DMS53 (cell line): ENCODE measurements around the gene EXOSC6.
"Not testable (repeated sequence)": the region's sequence is repeated elsewhere in the genome, so short reads cannot be mapped to it uniquely, and the experiment has no call there.

Source experiments
- DNase-seq: peaks from one replicate; lab custom pipeline; 2025; lab: John Stamatoyannopoulos, UW

EXOSC6 gene

DNA sequence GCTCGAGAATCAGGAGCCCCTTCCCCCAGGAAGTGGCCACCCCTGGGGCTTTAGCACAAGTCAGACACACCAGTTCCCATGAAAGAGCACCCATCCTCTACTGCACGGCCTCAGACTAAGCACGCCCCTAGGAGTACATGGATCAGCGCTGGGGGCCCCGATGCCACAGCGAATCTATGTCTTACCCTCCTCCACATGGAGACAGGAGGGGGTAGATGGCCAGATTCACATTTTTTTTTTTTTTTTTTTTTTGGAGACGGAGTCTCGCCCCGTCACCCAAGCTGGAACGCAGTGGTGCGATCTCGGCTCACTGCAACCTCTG, 3.2 kb upstream of the EXOSC6 start:
- DNase-seq: no peak

DNA sequence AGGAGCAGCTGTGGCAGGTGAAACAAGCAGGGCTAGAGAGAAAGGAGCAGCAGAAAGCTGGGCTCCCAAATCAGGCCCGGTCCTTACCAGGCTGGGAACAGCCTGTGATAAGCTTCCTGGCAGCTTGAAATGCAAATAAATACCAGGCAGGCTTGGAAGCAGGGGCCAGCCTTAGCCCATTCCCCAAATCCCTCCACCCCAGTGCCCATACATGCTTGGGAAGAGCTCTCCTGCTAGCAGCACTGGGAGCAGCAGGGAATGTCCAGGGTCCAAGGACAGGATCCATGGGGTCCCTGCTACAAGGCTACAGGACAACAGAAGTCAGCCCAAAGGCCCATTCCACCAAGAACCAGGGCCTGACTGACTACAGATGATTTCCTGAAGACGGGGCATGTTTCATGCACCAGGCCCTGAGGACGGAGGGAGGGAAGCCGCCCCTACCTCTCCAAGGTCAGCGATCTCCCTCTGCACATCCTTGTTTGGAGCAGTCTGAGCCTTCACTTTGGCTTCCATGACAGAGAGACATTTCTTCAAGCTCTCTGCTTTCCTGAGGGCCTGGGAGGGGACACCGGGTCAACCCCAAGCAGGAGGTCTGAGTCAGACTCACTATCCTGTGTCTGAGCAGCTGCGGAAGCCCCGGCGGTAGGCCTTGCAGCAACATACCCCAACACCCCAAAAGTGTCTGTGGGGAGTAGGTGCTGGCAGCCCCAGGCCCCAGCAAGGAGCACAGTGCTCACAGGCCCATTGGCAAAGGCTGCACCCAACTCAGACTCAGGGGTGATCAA, 2.6 kb upstream of the EXOSC6 start:
- DNase-seq: no peak

DNA sequence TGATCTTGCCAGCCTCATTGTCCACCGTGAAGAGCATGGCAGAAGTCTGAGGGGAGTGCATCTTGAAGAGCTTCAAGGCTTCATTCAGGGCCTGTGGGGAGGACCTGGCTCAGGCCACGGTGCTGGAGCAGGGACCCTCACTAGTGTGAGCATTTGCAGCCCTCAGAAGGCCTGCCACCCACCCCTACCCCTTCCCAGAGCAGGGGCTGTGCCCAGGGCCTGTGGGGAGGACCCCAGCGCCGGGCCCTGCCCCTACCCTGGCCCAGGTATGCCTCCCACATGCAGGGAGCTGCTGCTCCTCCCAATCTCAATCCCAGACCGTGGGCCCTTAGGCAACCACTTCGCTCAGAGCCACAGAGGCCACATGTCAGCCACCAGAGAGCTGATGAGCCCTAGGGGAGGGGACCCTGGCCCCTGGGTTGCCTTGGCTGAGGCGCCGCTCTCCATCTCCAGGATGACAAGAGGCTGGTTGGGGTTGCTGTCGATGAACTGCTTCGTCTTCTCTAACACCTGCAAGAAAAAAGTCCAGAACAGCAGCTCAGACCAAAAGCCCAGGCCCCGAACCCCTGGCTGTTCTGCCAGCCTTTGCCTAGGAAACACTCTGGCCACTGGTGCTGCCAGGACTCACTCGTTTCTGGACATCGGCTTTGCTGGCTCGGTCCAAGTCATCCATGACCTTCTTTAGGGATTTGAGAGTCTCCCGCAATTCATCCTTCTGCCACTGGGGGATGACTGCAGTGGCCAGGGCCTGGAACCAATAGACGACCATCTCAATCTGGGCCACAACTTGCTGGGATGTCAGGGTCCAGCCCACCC, 1.8 kb upstream of the EXOSC6 start:
- DNase-seq: peak; percentile 56

DNA sequence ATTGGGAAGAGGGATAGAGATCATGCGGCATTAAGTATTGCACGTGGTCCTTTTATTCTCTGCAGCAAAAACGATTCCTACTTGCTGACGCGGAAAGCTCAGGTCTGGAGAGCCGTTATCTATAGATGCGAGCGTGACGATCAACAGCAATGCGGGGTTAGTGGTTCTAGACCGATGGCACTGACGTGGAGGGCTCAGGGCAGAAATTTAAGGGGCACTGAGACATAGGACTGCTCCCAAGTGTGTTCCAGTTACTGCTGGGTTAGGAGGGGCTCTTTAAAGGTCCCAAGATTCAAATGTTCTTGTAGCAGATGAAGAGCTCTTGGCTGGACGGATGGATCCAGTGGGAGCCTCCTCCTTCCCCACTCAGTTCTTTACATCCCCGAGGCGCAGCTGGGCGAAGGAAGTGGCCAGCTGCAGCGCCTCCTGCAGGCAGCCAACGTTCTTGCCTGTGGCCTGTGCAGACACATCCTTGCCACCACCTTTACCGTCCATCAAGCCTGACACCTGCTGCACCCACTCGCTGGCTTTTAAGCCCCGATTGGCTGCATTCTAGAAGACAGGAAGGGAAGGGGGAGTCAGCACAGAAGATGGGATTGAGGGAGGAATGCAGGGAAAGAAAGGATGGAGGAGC, 732 bp upstream of the EXOSC6 start:
- DNase-seq: peak; percentile 67

DNA sequence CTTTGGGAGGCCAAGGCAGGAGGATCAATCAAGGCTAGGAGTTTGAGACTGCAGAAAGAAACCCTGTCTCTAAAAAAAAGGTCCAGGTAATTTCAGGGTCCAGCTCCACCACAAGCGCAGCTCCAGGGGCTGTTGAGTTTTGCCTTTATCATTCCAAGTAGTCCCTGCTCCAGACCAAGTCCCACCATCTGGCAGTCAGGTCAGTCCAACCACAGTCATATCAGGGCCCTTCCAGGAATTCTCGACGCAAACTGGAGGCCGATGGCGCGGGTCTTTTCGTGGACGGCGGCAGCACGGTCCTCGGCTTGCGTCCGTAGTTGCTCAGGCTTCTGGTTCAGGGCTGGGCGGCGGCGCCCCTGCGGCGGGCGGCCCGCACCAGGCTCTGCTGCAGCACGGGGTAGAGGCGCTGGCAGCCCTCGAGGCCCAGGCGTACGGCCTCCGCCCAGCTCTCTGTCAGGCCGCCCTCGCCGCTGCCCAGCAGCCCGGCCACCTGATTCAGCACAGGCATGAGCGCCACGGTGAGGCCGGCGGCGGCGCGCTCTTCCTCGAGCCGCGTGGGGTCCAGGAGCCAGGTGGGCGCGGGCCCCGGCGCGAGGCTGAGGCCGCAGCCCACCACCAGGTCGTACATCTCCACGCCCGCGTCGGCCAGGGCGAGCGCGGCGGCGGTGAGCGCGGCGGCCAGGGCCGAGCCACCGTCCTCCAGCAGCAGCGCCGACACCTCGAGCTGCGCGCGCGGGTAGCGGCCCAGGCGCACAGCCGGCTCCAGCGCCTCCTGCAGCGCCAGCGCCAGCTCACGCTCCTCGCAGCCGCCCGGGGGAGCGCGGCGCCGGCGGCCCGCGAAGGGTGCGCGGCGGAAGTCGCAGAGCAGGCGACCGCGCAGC, 752 bp downstream of the EXOSC6 start:
- peak; percentile 81 for DNase-seq

DNA sequence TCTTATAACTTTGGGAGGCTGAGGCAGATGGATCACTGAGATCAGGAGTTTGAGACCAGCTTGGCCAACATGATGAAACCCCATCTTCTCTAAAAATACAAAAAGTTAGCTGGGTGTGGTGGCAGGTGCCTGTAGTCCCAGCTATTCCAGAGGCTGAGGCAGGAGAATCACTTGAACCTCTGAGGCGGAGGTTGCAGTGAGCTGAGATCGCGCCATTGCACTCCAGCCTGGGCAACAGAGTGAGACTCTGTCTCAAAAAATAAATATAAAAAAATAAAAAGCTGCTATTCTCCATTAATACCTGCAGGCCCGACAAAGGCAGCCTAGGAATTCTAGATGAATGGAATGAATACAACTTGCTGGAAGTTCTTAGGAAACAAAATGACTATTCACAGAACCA, 2.0 kb downstream of the EXOSC6 start:
- DNase-seq: not testable (repeated sequence)

DNA sequence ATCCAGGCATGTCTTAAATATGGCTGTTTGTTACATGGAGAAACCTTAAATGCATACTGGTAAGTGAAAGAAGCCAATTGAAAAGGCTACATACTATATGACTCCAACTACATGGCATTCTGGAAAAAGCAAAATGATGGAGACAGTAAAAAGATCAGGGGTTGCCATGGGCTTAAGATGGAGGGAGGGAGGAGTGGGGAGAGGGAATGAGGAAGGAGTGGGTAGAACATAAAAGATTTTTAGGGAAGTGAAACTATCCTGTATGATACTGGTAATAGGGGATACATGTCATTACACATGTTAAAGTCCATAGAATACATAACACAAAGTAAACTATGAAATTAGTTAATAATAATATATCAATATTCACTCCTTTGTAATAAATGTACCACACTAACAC, 13.0 kb downstream of the EXOSC6 start:
- DNase-seq: not testable (repeated sequence)

DNA sequence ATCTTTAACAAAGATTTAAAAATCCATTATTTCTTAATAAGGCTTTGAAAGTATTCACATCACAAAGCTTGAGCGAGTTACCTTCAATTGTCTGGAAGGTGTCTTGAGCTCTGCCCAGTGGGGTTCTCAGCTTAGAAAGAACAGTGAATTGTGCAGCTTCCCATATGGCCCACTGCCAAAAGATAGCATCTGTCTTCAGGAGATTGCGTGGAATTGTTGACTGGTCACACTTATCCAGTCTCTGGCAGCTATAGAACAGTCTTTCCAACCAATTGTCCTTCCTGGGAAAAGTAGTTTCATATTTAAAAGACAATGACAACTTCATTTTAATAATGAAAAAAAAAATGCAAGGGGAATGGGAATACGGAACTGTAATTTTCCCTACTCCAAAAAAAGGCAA, 19.9 kb downstream of the EXOSC6 start:
- DNase-seq: not testable (repeated sequence)

DNA sequence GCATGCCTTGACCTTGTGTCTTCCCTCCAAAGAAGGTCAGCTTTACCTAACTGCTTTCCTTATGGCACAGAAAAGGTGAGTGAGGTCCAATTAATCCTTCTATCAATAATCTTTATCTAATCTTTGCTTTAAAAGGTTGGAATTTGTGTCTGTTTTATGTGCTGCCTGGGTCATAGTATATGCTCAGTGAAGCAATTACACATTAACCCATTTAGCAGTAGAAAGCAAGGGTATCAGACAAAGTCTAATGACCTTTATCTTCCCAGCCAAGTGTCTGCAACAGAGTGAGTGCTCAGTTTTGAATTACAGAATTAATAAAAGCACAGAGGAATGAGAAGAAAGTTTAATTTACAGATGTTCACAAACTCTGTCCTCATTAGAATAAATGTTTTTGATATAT, 25.7 kb downstream of the EXOSC6 start:
- DNase-seq: not testable (repeated sequence)

DNA sequence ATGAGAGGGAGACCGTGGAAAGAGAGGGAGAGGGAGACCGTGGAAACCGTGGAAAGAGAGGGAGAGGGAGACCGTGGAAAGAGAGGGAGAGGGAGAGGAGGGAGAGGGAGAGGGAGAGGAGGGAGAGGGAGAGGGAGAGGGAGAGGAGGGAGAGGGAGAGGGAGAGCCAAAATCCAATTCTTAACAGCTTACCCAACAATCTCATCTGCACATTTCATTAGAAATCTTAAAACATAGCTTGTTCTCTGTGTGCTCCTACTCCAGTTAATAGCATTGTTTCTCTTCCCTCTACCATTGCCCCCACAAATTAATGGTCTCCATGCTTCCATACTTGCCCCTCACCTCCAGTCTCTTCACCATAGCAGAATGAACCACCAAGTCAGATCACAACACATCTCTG, 26.3 kb downstream of the EXOSC6 start:
- not testable (repeated sequence) for DNase-seq

DNA sequence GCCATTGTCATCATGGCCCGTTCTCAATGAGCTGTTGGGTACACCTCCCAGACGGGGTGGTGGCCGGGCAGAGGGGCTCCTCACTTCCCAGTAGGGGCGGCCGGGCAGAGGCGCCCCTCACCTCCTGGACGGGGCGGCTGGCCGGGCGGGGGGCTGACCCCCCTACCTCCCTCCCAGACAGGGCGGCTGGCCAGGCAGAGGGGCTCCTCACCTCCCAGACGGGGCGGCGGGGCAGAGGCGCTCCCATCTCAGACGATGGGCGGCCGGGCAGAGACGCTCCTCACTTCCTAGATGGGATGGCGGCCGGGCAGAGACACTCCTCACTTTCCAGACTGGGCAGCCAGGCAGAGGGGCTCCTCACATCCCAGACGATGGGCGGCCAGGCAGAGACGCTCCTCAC, 27.1 kb downstream of the EXOSC6 start:
- DNase-seq: not testable (repeated sequence)

DNA sequence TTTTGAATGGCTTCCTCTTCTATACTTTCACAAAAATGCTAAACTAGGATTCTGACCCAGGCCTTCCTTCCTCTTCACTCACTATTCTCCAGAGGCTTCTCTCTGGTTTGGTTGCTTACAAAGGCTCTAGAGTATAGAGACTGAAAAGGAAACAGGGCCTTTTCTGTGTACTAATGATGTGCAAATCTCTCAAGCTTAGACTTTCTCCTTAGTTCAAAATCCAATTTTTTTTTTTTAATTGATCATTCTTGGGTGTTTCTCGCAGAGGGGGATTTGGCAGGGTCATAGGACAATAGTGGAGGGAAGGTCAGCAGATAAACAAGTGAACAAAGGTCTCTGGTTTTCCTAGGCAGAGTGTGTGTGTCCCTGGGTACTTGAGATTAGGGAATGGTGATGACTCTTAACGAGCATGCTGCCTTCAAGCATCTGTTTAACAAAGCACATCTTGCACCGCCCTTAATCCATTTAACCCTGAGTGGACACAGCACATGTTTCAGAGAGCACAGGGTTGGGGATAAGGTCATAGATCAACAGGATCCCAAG, 27.7 kb downstream of the EXOSC6 start:
- not testable (repeated sequence) for DNase-seq

DNA sequence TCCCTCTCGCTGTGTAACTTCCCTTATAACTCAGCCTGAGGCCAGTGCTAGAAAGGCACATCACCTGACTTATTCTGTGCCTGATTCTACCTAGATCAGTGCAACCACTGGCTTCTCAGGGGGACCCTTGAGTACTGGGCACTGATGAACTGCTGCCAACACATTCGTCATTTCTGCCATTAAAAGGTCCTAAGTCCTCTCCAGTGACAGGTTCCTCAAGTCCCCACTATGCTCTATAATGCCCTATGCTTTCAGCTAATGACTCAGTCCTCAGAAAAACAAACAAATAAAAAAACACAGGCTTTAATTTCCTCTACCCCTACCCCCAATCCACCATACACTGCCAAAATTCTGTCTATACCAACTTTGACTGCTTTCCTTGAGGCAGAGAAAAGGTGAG, 28.5 kb downstream of the EXOSC6 start:
- peak; percentile 20 for DNase-seq

DNA sequence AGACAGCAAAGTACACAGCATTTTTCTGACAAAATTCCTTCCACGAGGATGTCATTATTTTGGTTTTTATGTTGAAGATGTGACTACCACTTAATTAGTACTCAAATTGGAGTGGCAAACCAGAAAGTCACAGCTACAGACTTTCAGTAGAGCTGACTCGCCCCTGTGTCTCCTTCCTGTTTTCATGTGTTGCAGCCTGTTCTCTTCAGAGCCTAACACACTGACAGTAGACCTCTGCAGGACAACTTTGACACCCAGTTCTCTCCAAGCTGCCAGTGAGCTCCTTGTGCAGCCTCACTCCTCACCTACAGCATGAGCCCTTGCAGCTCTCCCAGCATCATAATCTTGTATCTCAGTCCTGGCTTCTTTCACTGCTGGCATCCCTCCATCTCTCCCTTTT, 29.2 kb downstream of the EXOSC6 start:
- not testable (repeated sequence) for DNase-seq

DNA sequence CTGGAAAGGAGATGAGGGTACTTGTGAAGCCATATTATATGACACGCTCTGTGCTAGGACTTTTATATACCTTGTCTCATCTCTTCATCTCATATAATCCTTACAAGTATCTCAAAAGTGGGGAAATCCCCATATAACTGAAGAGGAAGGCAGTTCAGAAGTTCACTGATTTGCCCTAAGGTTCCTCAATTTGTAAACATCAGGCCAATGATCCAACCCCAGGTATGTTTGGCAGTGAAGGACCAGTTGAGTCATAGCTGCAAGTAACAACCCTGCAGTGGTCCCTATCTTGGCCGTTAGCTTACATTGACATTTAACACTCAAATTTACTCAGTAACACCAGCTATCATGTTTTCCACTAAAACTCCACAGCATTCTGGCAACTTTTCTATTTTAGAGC, 33.2 kb downstream of the EXOSC6 start:
- not testable (repeated sequence) for DNase-seq

DNA sequence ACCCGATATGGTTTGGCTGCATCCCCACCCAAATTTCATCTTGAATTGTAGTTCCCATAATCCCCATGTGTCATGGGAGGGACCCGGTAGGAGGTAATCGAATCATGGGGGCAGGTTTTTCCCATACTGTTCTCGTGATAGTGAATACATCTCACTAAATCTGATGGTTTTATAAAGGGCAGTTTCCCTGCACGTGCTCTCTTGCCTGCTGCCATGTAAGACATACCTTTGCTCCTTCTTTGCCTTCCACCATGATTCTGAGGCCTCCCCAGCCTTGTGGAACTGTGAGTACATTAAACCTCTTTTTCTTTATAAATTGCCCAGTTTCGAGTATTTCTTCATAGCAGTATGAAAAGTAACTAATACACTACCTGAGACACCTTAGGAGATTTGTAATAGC, 45.4 kb downstream of the EXOSC6 start:
- DNase-seq: not testable (repeated sequence)

DNA sequence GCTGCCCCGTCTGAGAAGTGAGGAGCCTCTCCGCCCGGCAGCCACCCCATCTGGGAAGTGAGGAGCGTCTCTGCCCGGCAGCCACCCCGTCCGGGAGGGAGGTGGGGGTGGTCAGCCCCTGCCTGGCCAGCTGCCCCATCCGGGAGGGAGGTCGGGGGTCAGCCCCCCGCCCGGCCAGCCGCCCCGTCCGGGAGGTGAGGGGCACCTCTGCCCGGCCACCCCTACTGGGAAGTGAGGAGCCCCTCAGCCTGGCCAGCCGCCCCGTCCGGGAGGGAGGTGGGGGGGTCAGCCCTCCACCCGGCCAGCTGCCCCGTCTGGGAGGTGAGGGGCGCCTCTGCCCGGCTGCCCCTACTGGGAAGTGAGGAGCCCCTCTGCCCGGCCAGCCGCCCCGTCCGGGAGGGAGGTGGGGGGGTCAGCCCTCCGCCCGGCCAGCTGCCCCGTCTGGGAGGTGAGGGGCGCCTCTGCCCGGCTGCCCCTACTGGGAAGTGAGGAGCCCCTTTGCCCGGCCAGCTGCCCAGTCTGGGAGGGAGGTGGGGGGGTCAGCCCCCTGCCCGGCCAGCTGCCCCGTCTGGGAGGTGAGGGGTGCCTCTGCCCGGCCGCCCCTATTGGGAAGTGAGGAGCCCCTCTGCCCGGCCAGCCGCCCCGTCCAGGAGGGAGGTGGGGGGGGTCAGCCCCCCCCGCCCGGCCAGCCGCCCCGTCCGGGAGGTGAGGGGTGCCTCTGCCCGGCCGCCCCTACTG, 46.9 kb downstream of the EXOSC6 start:
- DNase-seq: not testable (repeated sequence)

DNA sequence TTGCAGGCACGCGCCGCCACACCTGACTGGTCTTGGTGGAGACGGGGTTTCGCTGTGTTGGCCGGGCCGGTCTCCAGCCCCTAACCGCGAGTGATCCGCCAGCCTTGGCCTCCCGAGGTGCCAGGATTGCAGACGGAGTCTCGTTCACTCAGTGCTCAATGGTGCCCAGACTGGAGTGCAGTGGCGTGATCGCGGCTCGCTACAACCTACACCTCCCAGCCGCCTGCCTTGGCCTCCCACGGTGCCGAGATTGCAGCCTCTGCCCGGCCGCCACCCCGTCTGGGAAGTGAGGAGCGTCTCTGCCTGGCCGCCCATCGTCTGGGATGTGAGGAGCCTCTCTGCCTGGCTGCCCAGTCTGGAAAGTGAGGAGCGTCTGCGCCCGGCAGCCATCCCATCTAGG, 47.7 kb downstream of the EXOSC6 start:
- DNase-seq: not testable (repeated sequence)

DNA sequence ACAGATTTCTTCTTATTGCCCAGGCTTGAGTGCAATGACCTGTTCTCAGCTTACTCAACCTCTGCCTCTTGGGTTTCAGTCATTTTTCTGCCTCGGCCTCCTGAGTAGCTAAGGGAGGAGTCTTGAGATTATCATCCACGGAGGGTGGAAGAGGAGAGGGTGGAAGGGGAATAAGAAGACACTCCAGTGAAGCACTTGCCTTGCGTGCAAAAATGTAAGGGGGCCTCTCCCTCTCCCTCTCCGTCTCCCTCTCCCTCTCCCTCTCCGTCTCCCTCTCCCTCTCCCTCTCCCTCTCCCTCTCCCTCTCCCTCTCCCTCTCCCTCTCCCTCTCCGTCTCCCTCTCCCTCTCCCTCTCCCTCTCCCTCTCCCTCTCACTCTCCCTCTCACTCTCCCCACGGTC, 48.2 kb downstream of the EXOSC6 start:
- not testable (repeated sequence) for DNase-seq

DNA sequence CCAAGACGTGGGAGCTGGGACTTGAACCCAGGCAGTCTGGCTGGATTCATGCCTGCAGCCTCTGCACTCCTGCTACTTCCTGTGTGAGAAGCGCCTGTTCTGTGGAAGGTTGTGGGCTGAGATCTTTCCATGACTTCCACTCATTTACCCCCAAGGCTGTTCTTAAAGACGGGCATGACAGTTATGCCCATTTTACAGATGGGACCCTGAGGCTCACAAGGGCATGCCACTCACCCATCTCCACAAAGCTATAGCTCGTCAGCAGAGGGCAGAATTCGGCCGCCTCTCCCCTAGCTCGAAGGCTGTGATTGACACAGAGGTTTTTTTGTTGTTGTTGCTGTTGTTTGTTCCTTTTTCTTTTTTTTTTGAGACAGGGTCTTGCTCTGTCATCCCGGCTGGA, 51.7 kb downstream of the EXOSC6 start:
- not testable (repeated sequence) for DNase-seq

DNA sequence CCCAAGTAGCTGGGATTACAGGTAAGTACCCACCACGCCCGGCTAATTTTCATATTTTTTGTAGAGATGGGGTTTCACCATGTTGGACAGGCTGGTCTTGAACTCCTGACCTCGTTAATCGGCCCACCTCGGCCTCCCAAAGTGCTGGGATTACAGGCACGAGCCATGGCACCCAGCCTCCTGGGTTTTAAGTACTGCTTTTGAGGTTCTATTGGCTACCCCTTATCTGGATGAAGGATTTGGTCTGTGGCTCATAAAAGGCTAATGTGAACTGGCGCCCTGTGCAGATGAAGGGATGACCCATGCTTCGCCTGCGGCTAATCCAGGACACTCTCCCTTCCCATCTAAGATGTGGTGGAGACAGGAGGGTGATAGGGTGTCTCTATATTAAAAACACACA, 52.6 kb downstream of the EXOSC6 start:
- not testable (repeated sequence) for DNase-seq
